SK-N-SH (cell line): ENCODE measurements around the gene PHF21B. TPM values are rescaled to one million over a fixed set of nuclear protein-coding genes. Genes with fewer than 3 reads are reported as not detected.

Experiments used
- CTCF ChIA-PET: fragments of 300-600, 350-600 bp; formaldehyde crosslinking; extraction: SDS; loops from one replicate; lab custom pipeline; 2021; lab: Yijun Ruan, JAX
- POLR2A ChIA-PET: fragments of 350-600 bp; sonication (Branson Sonifier 250); formaldehyde crosslinking; extraction: SDS; loops from one replicate; lab custom pipeline; 2020; ENCODE audit warnings: antibody characterized with exemption, inconsistent platforms; lab: Yijun Ruan, JAX
- DNase-seq: peaks from one replicate; pipeline ENCODE4 v3.0.0; 2012
- H2AFZ ChIP-seq: fragments of 200-600 bp; sonication (generic); 2 replicates; pipeline ENCODE4 v1.8.1; 2016; ENCODE audit warnings: antibody characterized with exemption, mild to moderate bottlenecking, low read depth
- H3F3A ChIP-seq: fragments of 200-600 bp; sonication (generic); replicated peaks from 2 replicates; pipeline ENCODE3; 2016; ENCODE audit warnings: antibody characterized with exemption, mild to moderate bottlenecking; ENCODE audit not compliant: insufficient read depth
- H3K27ac ChIP-seq, 2 experiments: fragments of 200-500 bp in 1 of 2; fragments of 200-600 bp in 1 of 2; sonication (Bioruptor generic) in 1 of 2; sonication (generic), shearing (Covaris generic) in 1 of 2; 2 replicates each; pipeline versions ENCODE4 v1.5.1 to v1.6.1; 2014 to 2016; ENCODE audit warnings: low read depth in 2 of 2, inconsistent platforms in 1 of 2, low read length in 1 of 2, mild to moderate bottlenecking in 1 of 2, mixed read lengths in 1 of 2
- H3K27me3 ChIP-seq: fragments of 200-600 bp; sonication (generic), shearing (Covaris generic); 2 replicates; pipeline ENCODE4 v1.6.1; 2016; ENCODE audit warnings: mixed run types; ENCODE audit not compliant: insufficient read depth
- H3K36me3 ChIP-seq, 2 experiments: fragments of 200-500 bp in 1 of 2; fragments of 200-600 bp in 1 of 2; sonication (Bioruptor generic) in 1 of 2; sonication (generic) in 1 of 2; replicated peaks in 1 of 2; 2 replicates each; pipeline versions ENCODE3 to v1.5.1; 2014 to 2016; ENCODE audit warnings: low read length in 1 of 2, mild to moderate bottlenecking in 1 of 2; ENCODE audit not compliant: insufficient read depth in 2 of 2, control insufficient read depth in 1 of 2
- H3K4me1 ChIP-seq, 2 experiments: fragments of 200-500 bp in 1 of 2; fragments of 200-600 bp in 1 of 2; sonication (Bioruptor generic) in 1 of 2; sonication (generic), shearing (Covaris generic) in 1 of 2; 2 replicates each; pipeline versions ENCODE4 v1.5.1 to v1.6.1; 2014 to 2016; ENCODE audit warnings: low read depth in 1 of 2, low read length in 1 of 2, mixed run types in 1 of 2; ENCODE audit not compliant: insufficient read depth in 2 of 2, control insufficient read depth in 1 of 2
- H3K4me2 ChIP-seq: fragments of 200-600 bp; sonication (generic), shearing (Covaris generic); 2 replicates; pipeline ENCODE4 v1.6.1; 2017; ENCODE audit warnings: mixed run types
- H3K4me3 ChIP-seq, 2 experiments: fragments of 200-500 bp in 1 of 2; fragments of 200-600 bp in 1 of 2; sonication (Bioruptor generic) in 1 of 2; sonication (generic), shearing (Covaris generic) in 1 of 2; 2 replicates each; pipeline versions ENCODE4 v1.5.1 to v1.8.1; 2014 to 2016; ENCODE audit warnings: low read depth in 2 of 2, inconsistent platforms in 1 of 2, low read length in 1 of 2, mild to moderate bottlenecking in 1 of 2, mixed read lengths in 1 of 2, moderate library complexity in 1 of 2
- H3K79me2 ChIP-seq: fragments of 200-600 bp; sonication (generic); 2 replicates; pipeline ENCODE4 v1.8.1; 2017; ENCODE audit warnings: mild to moderate bottlenecking; ENCODE audit not compliant: insufficient read depth
- H3K9ac ChIP-seq: fragments of 200-600 bp; sonication (generic); 2 replicates; pipeline ENCODE4 v1.6.1; 2017; ENCODE audit warnings: mixed run types
- H3K9me2 ChIP-seq: fragments of 200-600 bp; sonication (generic); 2 replicates; pipeline ENCODE4 v1.6.1; 2017; ENCODE audit warnings: mixed run types
- H3K9me3 ChIP-seq: fragments of 200-600 bp; sonication (generic); 2 replicates; pipeline ENCODE4 v1.6.1; 2017; ENCODE audit warnings: mixed run types, mild to moderate bottlenecking, moderate library complexity
- H4K20me1 ChIP-seq: fragments of 200-600 bp; sonication (generic); 2 replicates; pipeline ENCODE4 v1.6.1; 2017; ENCODE audit warnings: mild to moderate bottlenecking, mixed run types; ENCODE audit not compliant: insufficient read depth
- EP300 ChIP-seq, 2 experiments: IDR thresholded peaks; 2 replicates each; pipeline versions ENCODE4 v1.4.0 to v1.6.1; 2012; ENCODE audit warnings: borderline replicate concordance in 1 of 2, low read depth in 1 of 2, low read length in 1 of 2
- FOSL2 ChIP-seq: IDR thresholded peaks from 2 replicates; pipeline ENCODE4 v1.4.0; 2012; ENCODE audit warnings: low read depth, mild to moderate bottlenecking, moderate library complexity, borderline replicate concordance
- FOXJ3 ChIP-seq: sonication (generic); formaldehyde crosslinking; IDR thresholded peaks from 2 replicates; pipeline ENCODE4 v1.5.1; 2020; ENCODE audit warnings: mild to moderate bottlenecking, missing genetic modification reagents
- GABPA ChIP-seq: IDR thresholded peaks from 2 replicates; pipeline ENCODE4 v1.4.0; 2012; ENCODE audit warnings: low read depth, mild to moderate bottlenecking
- GATA2 ChIP-seq: sonication (generic); formaldehyde crosslinking; IDR thresholded peaks from 2 replicates; pipeline ENCODE4 v1.5.0; 2020; ENCODE audit warnings: mild to moderate bottlenecking, missing genetic modification reagents
- MEF2A ChIP-seq: IDR thresholded peaks from 2 replicates; pipeline ENCODE4 v1.4.0; 2012; ENCODE audit warnings: low read depth, borderline replicate concordance
- NFIC ChIP-seq: IDR thresholded peaks from 2 replicates; pipeline ENCODE4 v1.4.0; 2012; ENCODE audit warnings: borderline replicate concordance
- NRF1 ChIP-seq: IDR thresholded peaks from 2 replicates; pipeline ENCODE4 v1.6.1; 2012; ENCODE audit warnings: low read depth, mild to moderate bottlenecking, low read length
- POLR2AphosphoS5 ChIP-seq: IDR thresholded peaks from 2 replicates; pipeline ENCODE4 v1.6.1; 2012; ENCODE audit warnings: low read depth, low read length
- RAD21 ChIP-seq: IDR thresholded peaks from 2 replicates; pipeline ENCODE4 v1.6.1; 2012; ENCODE audit warnings: mild to moderate bottlenecking, low read length
- RCOR1 ChIP-seq: fragments of 150-350 bp; IDR thresholded peaks from 2 replicates; pipeline ENCODE4 v1.6.1; 2017; ENCODE audit warnings: antibody characterized with exemption, low read length
- RXRA ChIP-seq: IDR thresholded peaks from 2 replicates; pipeline ENCODE4 v1.4.0; 2012; ENCODE audit warnings: low read depth, mild to moderate bottlenecking, borderline replicate concordance
- TEAD4 ChIP-seq: IDR thresholded peaks from 2 replicates; pipeline ENCODE4 v1.4.0; 2012; ENCODE audit warnings: mild to moderate bottlenecking, borderline replicate concordance; ENCODE audit not compliant: insufficient read depth
- USF2 ChIP-seq: fragments of 150-350 bp; IDR thresholded peaks from 2 replicates; pipeline ENCODE4 v1.6.1; 2017; ENCODE audit warnings: antibody characterized with exemption, low read length, low read depth, borderline replicate concordance
- YY1 ChIP-seq: IDR thresholded peaks from 2 replicates; pipeline ENCODE4 v1.4.0; 2012; ENCODE audit warnings: low read depth, mild to moderate bottlenecking
- WGBS: methylation state at CpG from one replicate; pipeline ENCODE4 v1.1.6; 2017; ENCODE audit warnings: low lambda C conversion rate; 5-methylcytosine and 5-hydroxymethylcytosine counted together
- polyA plus RNA-seq, 3 experiments: library from polyadenylated mRNA; depleted of rRNA; stranded (reverse); fragments of >200 nt; gene quantifications; 2 replicates each; pipeline ENCODE4 v1.2.3, GENCODE V29; 2012
- TF ChIP-seq, protein P1 (sequence below): IDR thresholded peaks from 2 replicates; pipeline ENCODE4 v1.4.0; 2012; ENCODE audit warnings: low read depth, borderline replicate concordance
- TF ChIP-seq, protein P2 (sequence below): IDR thresholded peaks from 2 replicates; pipeline ENCODE4 v1.4.0; 2012; ENCODE audit warnings: low read depth

Gene PHF21B
- polyA plus RNA-seq, 1 of the 3 experiments (the other 2 are of a cell fraction) = 0.76 TPM

GRCh38 chr22:44947049-44947448 lies 62.8 kb downstream of the PHF21B start:
- H3K4me3 ChIP-seq = no peak overlapping the region
- TF ChIP-seq GATA2 (CRISPR knock-in tag) (no peak), RAD21 (no peak), YY1 (no peak), FOSL2 (no peak), POLR2AphosphoS5 (no peak), MEF2A (no peak), RXRA (no peak), NFIC (no peak), RCOR1 (no peak), TEAD4 (no peak), GABPA (no peak), USF2 (no peak), FOXJ3 (CRISPR knock-in tag) (no peak), EP300 (IDR thresholded peaks at IDR 0.05; ENCODE audit: borderline replicate concordance in 1 of 2, low read depth in 1 of 2, low read length in 1 of 2) (no peak), NRF1 (no peak)
- TF ChIP-seq, protein P1, sequence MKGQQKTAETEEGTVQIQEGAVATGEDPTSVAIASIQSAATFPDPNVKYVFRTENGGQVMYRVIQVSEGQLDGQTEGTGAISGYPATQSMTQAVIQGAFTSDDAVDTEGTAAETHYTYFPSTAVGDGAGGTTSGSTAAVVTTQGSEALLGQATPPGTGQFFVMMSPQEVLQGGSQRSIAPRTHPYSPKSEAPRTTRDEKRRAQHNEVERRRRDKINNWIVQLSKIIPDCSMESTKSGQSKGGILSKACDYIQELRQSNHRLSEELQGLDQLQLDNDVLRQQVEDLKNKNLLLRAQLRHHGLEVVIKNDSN = no peak
- TF ChIP-seq, protein P2, sequence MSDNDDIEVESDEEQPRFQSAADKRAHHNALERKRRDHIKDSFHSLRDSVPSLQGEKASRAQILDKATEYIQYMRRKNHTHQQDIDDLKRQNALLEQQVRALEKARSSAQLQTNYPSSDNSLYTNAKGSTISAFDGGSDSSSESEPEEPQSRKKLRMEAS = no peak
- ChIA-PET CTCF (no interaction called here), POLR2A (no interaction called here)
- no peak overlapping the region for H2AFZ ChIP-seq
- H3K9ac ChIP-seq = no peak overlapping the region
- H3K27me3 ChIP-seq = no peaks in the 10 kb centered on the region
- H3F3A ChIP-seq = no peaks in the 10 kb centered on the region
- no peaks in the 10 kb centered on the region for H4K20me1 ChIP-seq
- peaks cover 0 to 11% of the 10 kb centered on the region in 2 experiments; a peak in 1 of 4 replicates for H3K4me1 ChIP-seq
- no peaks in the 10 kb centered on the region for H3K36me3 ChIP-seq
- no peak for DNase-seq
- H3K9me3 ChIP-seq = no peaks in the 10 kb centered on the region
- no peak overlapping the region for H3K4me2 ChIP-seq
- no peak overlapping the region for H3K27ac ChIP-seq
- H3K79me2 ChIP-seq = no peaks in the 10 kb centered on the region
- 71% methylated on average over 11 of the region's 11 CpGs for whole genome bisulfite sequencing
- no peaks in the 10 kb centered on the region for H3K9me2 ChIP-seq
